Activated T-cell treated with anti-CD3 and anti-CD28 coated beads for 4 hours (primary cell): ENCODE results near the gene UBE2G2.

Source experiments
- DNase-seq: peaks from one replicate; pipeline ENCODE4 v3.0.0-alpha.2; 2020

The UBE2G2 gene

DNA sequence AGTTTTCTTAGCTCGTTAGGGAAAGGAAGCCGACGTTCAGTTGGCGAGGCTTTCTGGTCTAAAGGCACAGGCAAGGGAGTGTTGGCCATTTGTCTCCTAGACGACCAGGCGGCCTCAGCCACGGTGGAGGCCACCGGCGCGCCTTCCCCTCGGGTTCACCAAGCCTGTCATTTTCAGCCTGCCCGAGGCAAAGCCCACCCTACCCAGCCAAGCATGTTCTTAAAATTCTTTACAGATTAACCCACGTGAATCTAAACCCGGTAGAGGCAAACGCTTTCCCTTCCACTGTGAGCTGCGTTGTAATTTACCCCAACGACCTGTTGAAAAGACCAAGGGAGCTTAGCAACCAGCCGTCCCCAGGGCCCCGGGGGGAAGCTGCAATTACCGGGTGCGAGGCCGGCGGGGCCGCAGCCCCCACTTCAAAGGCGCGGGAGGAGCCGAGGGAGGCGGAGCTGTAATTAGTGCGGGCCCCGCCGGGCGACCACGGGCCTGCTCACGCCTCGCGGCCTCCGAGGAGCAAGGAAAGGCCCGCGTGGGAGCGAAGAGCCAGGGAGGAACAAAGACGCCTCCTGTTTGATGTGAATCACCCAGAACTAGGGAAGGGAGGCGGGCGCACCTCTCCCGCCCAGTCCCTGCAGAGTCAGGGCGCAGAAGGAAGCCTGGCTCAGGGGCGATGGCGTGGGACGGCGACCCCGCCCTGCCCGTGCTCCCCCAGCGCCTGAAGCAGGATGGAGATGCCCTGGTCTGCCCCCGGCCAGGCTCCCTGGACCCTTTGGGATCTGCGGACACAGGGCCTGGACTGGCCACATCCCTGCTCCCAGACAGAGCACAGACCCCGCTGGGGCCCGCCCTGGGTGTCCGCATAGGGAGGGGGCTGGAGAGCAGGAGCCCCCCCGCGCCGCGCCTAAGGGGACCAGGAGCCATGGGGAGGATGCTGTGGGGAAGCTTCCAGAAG, 78.2 kb downstream of the UBE2G2 start:
- no peak for DNase-seq

GRCh38 chr21:44722731-44723130, 78.9 kb downstream of the UBE2G2 start:
- DNase-seq = no peak

- DNase-seq = no peak
Measured at GRCh38 chr21:44720170-44720569, 81.5 kb downstream of the UBE2G2 start.
